ENCODE results near the gene THSD7A. TPM values are rescaled to one million over a fixed set of nuclear protein-coding genes. Genes with fewer than 3 reads are reported as not detected.

The THSD7A gene
- total and polyA plus RNA-seq, 7 donors: 0.06 to 1.4 (median 0.21) TPM

DNA sequence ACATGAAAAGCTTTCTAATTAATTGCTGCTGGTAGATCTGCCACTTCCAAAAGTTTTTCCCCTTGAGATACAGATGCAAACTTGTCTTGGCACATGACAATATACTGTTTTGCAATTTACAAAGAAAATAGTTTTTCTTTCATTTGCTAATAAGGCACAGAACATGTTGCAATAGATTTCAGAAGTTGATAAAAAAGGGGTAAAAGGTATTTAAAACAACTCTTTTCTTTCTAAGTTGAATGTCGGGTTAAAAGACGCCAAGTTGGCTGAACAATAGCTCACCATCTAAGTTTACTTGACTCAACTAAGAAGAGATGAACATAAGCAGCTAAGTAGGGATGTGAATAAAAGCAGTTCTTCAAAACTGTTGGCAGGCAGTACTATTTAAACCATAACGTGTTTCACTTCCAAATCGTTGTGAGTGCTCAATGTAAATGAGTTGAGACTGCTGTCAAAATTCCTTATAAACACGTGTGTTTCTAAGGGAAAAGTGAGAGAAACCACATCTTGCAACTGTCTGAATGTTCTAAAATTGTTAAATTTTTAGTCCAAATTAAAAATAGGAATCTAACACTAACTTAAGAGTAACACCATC lies 14.5 kb upstream of the THSD7A start:
- Histone ChIP-seq H3K4me3 (no peak overlapping the region), H3K9me3 (no peaks in the 10 kb centered on the region), H3K27me3 (ENCODE audit: insufficient read depth in 3 of 3, low read length in 2 of 3) (peaks cover 0 to 4% (median 0%) of the 10 kb centered on the region in 3 donors), H3K4me1 (no peaks in the 10 kb centered on the region), H3K36me3 (ENCODE audit: insufficient read depth in 1 of 2, low read depth in 1 of 2) (no peaks in the 10 kb centered on the region), H3K27ac (no peak overlapping the region)
- intact Hi-C loops (cut with DNase I): no loop called here
- DNase-seq: no peak
- no peak for ATAC-seq
- WGBS, 3 donors: 26 to 37% (median 29%) methylated on average over 5 of the region's 5 CpGs
- TF ChIP-seq, protein P1, sequence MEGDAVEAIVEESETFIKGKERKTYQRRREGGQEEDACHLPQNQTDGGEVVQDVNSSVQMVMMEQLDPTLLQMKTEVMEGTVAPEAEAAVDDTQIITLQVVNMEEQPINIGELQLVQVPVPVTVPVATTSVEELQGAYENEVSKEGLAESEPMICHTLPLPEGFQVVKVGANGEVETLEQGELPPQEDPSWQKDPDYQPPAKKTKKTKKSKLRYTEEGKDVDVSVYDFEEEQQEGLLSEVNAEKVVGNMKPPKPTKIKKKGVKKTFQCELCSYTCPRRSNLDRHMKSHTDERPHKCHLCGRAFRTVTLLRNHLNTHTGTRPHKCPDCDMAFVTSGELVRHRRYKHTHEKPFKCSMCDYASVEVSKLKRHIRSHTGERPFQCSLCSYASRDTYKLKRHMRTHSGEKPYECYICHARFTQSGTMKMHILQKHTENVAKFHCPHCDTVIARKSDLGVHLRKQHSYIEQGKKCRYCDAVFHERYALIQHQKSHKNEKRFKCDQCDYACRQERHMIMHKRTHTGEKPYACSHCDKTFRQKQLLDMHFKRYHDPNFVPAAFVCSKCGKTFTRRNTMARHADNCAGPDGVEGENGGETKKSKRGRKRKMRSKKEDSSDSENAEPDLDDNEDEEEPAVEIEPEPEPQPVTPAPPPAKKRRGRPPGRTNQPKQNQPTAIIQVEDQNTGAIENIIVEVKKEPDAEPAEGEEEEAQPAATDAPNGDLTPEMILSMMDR (IDR thresholded peaks at IDR 0.05): no peak

DNA sequence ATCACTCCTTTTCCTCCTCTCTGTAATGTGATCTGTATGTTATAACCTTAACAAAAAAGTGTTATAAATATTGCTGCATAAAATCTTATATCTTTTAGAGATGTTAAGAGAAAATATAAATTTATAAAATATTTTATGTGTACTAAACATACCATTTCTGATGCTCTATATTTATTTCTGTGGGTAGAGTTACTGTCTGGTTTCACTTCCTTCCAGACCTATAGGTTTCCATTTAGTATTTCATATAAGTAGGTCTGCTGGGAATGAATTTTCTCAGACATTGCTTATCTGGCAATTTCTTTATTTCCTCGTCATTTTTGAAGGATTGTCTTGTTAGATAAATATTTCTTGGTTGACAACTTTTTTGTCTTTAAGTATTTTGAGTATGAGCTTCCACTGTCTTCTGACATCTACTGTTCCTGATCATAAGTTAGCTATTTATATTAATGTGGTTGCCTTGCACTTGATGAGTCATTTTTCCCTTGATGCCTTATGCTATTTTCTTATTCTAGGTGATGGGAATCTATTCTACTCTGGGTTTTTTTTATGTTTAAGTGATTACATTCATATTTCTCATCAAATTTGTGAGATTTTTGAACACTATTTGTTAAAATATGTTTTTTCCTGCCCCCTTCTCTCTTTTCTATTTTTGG lies 11.2 kb upstream of the THSD7A start:
- Histone ChIP-seq H3K4me3 (no peak overlapping the region), H3K9me3 (no peaks in the 10 kb centered on the region), H3K27me3 (ENCODE audit: insufficient read depth in 3 of 3, low read length in 2 of 3) (peaks cover 0 to 2% (median 0%) of the 10 kb centered on the region in 3 donors), H3K27ac (no peak overlapping the region), H3K36me3 (ENCODE audit: insufficient read depth in 1 of 2, low read depth in 1 of 2) (no peaks in the 10 kb centered on the region), H3K4me1 (no peaks in the 10 kb centered on the region)
- TF ChIP-seq, protein P1 (IDR thresholded peaks at IDR 0.05): no peak
- intact Hi-C loops (cut with DNase I): no loop called here
- DNase-seq (no peak), ATAC-seq (no peak)
- WGBS, 3 donors: 69 to 76% (median 71%) methylated on average over 1 of the region's 1 CpG

DNA sequence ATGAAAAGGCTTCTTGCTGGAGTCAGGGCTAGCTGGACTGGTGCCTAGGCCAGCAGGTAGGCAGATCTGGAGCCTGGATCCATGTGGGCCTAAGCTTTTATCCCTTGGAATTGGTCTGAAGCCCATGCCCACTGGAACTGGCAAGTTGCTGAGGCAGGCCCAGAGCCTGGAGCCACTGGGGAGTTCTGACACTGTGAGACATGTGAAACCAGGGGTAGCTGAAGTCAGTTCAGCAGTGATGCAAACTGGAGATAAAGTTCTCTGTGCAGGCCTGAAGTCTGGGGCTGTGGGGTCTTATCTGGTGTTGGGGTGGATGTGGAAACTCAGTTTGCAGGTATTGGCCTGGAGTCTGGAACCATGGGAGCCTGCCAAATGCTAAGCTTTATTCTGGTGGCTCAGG lies 9.7 kb upstream of the THSD7A start:
- Histone ChIP-seq H3K27me3 (ENCODE audit: insufficient read depth in 3 of 3, low read length in 2 of 3) (peaks cover 0 to 2% (median 0%) of the 10 kb centered on the region in 3 donors), H3K4me1 (no peaks in the 10 kb centered on the region), H3K27ac (no peak overlapping the region), H3K9me3 (peaks cover 3% of the 10 kb centered on the region), H3K36me3 (ENCODE audit: insufficient read depth in 1 of 2, low read depth in 1 of 2) (no peaks in the 10 kb centered on the region), H3K4me3 (no peak overlapping the region)
- ATAC-seq (no peak), DNase-seq (no peak)
- intact Hi-C loops (cut with DNase I): loop anchor here in 1 of 2 donors (2.0 kb wide), 1 partner anchor 23 kb away; no protein-coding TSS in a partner anchor
- TF ChIP-seq, protein P1 (IDR thresholded peaks at IDR 0.05): no peak

DNA sequence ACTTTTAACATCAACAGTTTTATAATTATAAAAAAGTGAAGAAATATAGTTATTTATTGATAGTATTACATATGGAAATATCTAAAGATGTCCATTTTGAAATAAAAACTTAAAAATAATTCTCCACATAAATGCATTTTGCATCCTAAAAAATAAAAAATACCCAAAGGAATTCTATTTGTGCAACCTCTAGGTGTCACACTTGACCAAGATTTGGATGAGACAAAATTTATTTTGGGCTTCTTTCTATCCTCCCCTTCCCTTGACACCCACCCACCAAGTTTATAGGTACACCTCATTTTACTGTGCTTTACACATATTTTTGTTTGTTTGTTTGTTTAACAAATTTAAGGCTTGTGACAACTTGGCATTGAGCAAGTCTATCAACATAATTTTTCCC lies 3.3 kb upstream of the THSD7A start:
- TF ChIP-seq, protein P1 (IDR thresholded peaks at IDR 0.05): no peak
- Histone ChIP-seq H3K9me3 (peaks cover 8% of the 10 kb centered on the region), H3K4me3 (no peak overlapping the region), H3K4me1 (no peaks in the 10 kb centered on the region), H3K36me3 (ENCODE audit: insufficient read depth in 1 of 2, low read depth in 1 of 2) (no peaks in the 10 kb centered on the region), H3K27ac (no peak overlapping the region), H3K27me3 (ENCODE audit: insufficient read depth in 3 of 3, low read length in 2 of 3) (peaks cover 0 to 4% (median 0%) of the 10 kb centered on the region in 3 donors)
- intact Hi-C loops (cut with DNase I): loop anchor here in 1 of 2 donors (10.0 kb wide), 1 partner anchor 410 kb away; no protein-coding TSS in a partner anchor
- no peak for DNase-seq
- no peak for ATAC-seq

Data from psoas muscle (tissue), 8 donors.